22Rv1 (cell line): ENCODE data around the gene LGALS9.

ENCODE experiments used
- CTCF ChIP-seq: fragments of 450-650 bp; IDR thresholded peaks from 2 replicates; pipeline ENCODE4 v1.5.1; 2017; ENCODE audit warnings: mild to moderate bottlenecking
- ZFX ChIP-seq: fragments of 450-650 bp; IDR thresholded peaks from 2 replicates; pipeline ENCODE4 v1.6.1; 2017; ENCODE audit warnings: antibody characterized with exemption, borderline replicate concordance

GRCh38 chr17:27628376-27628775 is 2.6 kb upstream of the LGALS9 start:
- no peak for TF ChIP-seq CTCF
- no peak for TF ChIP-seq ZFX
